Neural progenitor cell (in vitro differentiated cells): Measurements from ENCODE around the gene FOXN4.

Source experiments
- EZH2phosphoT487 ChIP-seq: fragments of 200-600 bp; sonication (generic); IDR thresholded peaks from 2 replicates; pipeline ENCODE4 v1.6.1; 2017; ENCODE audit warnings: antibody characterized with exemption
- TF ChIP-seq, protein P1 (sequence below): fragments of 200-600 bp; sonication (generic); IDR thresholded peaks from 2 replicates; pipeline ENCODE4 v1.5.1; 2017; ENCODE audit warnings: antibody characterized with exemption, mild to moderate bottlenecking

DNA sequence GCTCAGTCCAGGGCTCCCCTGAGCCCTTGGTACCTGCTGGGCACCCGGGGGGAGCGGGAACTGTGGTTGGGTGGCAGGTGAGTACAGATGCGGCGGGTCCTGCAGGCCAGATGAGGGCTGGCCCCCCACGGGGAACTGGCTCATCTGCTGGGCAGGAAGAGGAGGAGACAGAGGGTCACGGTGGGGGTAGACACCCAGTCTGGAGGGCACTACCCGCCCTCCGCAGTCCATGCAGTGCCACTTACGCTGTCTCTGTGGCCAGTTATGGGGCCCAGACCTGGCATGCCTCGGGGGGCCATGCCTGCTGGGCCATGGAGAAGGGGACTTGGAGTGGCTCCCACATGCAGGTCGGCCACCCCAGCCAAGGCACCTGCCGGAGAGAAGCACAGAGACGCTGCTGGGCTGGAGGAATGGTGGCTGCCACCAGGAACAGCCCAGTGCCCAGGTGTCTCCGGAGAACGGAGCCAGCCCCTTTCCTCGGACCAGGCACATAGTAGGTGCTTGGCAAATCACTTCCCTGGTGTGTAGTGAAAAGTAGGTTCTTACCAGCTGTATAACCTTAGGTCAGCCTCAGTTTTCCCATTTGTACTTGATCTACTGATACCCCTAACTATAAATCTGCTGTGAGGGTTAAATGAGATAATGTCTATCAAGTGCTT is 21.1 kb downstream of the FOXN4 start:
- TF ChIP-seq, protein P1, sequence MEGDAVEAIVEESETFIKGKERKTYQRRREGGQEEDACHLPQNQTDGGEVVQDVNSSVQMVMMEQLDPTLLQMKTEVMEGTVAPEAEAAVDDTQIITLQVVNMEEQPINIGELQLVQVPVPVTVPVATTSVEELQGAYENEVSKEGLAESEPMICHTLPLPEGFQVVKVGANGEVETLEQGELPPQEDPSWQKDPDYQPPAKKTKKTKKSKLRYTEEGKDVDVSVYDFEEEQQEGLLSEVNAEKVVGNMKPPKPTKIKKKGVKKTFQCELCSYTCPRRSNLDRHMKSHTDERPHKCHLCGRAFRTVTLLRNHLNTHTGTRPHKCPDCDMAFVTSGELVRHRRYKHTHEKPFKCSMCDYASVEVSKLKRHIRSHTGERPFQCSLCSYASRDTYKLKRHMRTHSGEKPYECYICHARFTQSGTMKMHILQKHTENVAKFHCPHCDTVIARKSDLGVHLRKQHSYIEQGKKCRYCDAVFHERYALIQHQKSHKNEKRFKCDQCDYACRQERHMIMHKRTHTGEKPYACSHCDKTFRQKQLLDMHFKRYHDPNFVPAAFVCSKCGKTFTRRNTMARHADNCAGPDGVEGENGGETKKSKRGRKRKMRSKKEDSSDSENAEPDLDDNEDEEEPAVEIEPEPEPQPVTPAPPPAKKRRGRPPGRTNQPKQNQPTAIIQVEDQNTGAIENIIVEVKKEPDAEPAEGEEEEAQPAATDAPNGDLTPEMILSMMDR, result no peak
- no peak for TF ChIP-seq EZH2phosphoT487
